Stimulated activated CD4-positive, alpha-beta T cell treated with anti-CD3 and anti-CD28 coated beads, Interleukin-4, amount 100 ng/mL, for 4 hours (primary cell): ENCODE measurements around the gene ADGRG4.
"Not testable (repeated sequence)": the region's sequence is repeated elsewhere in the genome, so short reads cannot be mapped to it uniquely, and the experiment has no call there.

Experiments
- DNase-seq, 2 experiments: peaks; one replicate each; pipeline ENCODE4 v3.0.0-alpha.2; 2020

ADGRG4 gene

DNA sequence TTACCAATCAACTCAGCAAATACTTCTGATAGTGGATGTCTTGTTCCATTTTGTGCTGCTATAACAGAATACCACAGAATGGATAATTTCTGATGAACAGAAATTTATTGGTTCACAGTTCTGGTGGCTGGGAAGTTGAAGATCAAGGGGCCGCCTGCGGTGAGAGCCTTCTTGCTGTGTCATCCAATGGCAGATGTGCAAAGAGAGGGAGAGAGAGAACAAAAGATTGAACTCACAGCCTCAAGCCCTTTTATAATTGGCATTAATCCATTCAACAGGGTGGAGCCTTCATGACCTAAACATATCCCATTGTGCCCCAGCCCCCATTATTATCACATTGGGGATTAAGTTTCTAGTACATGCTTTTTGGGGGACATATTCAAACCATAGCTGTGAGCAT, 86.1 kb downstream of the ADGRG4 start:
- DNase-seq = no peak

DNA sequence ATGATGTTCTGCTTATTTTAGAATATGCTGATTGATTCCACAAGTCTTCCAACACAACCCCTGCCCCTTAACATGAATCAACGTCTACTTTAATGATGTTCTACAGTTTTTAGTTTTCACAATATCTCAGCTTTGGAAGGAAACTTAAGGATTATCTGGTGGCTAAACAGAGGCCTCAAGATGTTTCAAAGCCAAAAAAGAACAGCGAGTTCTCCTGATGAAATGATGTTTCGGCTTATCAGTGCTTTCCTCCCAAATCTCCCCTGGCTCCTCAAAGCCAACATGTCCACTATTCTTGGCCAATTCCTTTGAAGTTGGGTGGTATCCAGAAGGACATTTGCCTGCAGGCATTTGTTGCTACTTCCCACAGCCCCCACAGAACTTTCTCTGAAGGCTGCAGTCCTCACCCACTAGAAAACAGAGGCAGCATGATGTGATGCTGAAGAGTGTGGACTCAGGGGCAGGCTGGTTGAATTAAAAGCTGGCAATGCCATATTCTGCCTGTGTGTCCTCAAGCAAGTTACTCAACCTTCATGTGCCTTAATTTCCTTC, 87.3 kb downstream of the ADGRG4 start:
- DNase-seq = no peak

- DNase-seq = no peak
Observed at GRCh38 chrX:136390921-136391320, 90.2 kb downstream of the ADGRG4 start.

- DNase-seq = no peak
Observed at GRCh38 chrX:136395271-136395670, 94.5 kb downstream of the ADGRG4 start.

- DNase-seq = no peak
Observed at GRCh38 chrX:136397001-136397400, 96.2 kb downstream of the ADGRG4 start.

GRCh38 chrX:136405126-136405525, 104.4 kb downstream of the ADGRG4 start:
- no peak for DNase-seq

- no peak for DNase-seq
Observed at GRCh38 chrX:136417806-136418205, 117.0 kb downstream of the ADGRG4 start.

DNA sequence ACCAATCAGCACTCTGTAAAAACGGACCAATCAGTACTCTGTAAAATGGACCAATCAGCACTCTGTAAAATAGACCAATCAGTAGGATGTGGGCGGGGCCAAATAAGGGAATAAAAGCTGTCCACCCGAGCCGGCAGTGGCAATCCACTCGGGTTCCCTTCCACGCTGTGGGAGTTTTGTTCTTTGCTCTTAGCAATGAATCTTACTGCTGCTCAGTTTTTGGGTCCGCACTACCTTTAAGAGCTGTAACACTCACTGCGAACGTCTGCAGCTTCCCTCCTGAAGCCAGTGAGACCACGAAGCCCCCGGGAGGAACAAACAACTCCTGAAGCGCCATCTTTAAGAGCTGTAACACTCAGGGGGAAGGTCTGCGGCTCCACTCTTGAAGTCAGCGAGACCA, 120.6 kb downstream of the ADGRG4 start:
- DNase-seq = no peak

DNA sequence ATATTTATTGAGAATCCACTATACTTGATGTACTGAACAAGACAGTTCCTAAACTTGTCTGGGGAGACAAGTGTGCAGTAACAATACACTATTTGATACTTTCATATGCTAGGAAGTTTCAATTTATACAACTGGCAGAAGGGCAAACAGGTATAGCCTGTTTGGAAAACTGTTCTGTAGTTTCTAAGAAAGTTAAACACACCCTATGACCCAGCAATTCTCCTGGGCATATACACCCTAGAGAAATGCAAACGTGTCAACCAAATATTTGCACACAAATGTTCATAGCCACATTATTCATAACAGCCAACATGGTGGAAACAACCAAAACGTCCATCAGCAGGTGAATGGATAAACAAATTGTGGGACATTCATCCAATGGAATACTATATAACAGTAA, 123.0 kb downstream of the ADGRG4 start:
- no peak for DNase-seq

DNA sequence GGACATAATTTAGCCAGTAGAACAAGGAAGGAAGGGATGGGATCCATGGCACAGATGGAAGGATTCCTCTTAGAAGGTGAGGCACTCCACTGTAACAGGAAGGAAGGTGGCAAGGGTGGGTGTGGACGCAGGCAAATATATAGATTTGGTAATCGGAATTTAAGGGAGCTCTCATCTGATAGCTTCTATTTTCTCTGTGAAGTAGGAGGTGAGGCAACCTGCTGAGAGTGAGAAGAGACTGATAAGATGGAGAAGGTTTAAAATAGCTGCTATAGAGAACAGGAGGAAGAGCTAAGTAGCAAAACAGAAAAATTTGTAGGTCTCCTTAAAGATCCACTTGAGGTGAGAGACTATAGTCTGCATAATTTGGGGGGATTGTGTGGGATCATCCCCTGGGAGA, 125.2 kb downstream of the ADGRG4 start:
- no peak for DNase-seq

- DNase-seq = no peak
Observed at GRCh38 chrX:136431625-136432024, 130.9 kb downstream of the ADGRG4 start.

- DNase-seq = no peak
Observed at GRCh38 chrX:136437774-136438173, 137.0 kb downstream of the ADGRG4 start.

DNA sequence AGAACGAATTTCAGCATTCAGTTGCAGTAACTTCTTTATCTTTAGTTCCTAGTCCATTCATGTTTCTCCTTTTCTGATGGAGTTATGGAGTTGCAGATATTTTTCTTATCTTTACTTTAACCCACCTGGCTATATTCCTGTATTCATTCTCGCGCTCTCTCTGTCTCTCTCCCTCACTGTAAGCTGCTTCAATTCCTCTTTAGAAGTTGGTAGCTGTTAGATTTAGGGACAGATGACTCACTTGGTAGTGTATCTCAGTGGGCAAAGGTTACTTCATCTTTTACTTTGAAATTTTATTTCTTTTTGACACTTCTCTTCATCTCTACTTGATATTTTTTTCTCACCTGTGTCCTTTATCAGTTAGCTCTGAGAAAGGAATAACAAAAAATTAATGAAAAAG, 137.4 kb downstream of the ADGRG4 start:
- no peak for DNase-seq

GRCh38 chrX:136445674-136446073, 144.9 kb downstream of the ADGRG4 start:
- not testable (repeated sequence) for DNase-seq

GRCh38 chrX:136446208-136446607, 145.4 kb downstream of the ADGRG4 start:
- DNase-seq = no peak

DNA sequence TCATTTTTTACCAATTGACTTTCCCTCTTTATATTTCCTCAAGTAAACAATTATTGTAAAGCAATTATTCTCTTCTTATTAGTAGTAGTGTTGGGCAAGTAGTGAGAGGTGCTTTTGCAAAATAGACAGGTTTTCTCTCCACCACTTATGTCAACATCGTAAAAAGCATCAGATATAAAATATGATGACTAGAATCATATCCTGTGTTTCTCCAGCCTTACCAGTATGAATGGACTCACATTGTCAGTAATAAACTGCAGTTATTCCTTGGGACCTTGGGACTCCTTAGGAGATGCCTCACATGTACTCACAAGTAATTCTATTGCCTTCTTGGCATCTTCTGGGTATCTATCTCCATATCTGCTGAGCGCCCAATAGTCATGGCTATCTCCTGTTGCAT, 146.5 kb downstream of the ADGRG4 start:
- no peak for DNase-seq

GRCh38 chrX:136447968-136448367, 147.2 kb downstream of the ADGRG4 start:
- no peak for DNase-seq

- DNase-seq = no peak
Observed at GRCh38 chrX:136450050-136450830, 149.5 kb downstream of the ADGRG4 start.

DNA sequence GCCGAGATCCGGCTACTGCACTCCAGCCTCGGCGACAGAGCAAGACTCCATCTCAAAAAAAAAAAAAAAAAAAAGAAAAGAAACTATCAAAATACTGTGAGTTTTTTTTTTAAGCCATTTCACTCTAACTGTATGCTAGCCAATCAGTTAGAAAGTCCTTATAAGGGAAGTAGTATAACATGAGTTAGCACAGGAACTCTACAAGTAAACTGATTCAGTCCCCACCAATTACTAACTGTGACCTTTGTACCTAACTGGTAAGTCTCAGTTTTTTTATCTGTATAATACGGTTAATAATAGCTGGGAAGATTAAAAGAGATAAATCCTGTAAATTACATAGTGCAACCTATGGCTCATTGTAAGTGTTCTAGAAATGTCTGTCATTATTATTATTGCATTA, 151.9 kb downstream of the ADGRG4 start:
- DNase-seq = no peak

GRCh38 chrX:136453114-136453513, 152.4 kb downstream of the ADGRG4 start:
- no peak for DNase-seq

DNA sequence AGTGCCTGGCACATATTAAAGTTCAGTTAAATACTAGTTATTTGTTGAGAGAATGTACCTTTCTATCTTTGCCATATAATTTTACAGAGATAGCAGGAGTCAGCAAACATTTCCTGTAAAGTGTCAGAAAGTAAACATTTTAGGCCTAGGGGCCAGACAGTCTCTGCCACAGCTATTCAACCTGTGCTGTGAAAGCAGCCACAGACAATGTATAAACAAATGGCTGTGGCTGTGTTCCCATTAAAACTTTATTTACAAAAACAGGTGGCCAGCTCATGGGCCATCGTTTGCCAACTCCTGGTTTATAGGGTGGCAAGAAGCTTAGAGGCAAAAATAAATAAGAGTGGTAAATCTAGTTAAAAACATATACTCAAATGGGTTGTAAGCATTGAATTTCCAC, 153.0 kb downstream of the ADGRG4 start:
- DNase-seq = no peak

DNA sequence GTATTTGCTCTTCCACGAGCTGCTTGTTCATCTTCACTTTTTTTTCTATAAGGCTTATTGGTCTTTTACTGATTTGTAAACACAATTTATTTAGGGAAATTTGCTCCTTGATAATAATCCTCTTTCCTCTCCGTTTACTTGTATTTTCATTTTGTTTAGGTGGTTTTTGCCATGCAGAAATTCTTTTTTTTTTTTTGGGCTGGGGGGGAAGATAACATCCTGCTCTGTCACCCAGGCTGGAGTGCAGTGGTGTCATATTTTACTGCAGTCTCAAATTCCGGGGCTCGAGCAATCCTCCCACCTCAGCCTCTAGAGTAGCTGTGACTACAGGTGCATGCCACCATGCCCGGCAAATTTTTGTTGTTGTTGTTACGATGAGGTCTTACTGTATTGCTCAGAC, 155.4 kb downstream of the ADGRG4 start:
- no peak for DNase-seq

DNA sequence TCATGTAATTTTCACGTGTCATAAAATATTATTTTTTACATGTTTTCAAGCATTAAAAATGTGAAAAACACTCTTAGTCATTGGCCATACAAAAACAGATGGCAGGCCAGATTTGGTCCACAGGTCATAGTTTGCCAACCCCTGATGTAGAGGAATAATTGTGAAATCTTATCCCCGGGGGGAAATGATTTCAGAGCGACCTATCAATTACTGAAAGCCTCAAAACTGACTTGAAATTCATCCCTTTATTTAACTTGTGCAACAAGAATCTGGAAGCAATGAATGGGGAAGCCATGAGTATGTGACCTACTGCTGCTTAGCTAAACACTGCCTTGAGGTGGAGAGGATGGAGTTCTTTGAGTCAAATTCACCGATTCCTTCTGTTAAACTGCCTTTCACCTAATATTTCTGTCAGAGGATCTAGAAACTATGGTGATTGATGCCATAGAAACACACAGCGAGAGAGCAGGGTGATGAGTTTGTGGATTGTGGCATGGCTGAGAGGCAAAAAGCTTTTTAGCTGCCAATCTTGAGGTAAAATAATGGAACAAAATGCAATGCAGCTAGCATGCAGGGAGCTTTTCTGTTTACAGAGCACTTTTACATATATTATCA, 156.6 kb downstream of the ADGRG4 start:
- DNase-seq = no peak

- DNase-seq = no peak
Observed at GRCh38 chrX:136464589-136464988, 163.8 kb downstream of the ADGRG4 start.
